A549 (cell line): ENCODE data around the gene MOCS1. TPM values are rescaled to one million over a fixed set of nuclear protein-coding genes. Genes with fewer than 3 reads are reported as not detected.

Experiments used
- ATAC-seq, 2 experiments: fragments of 200-7000 bp in 1 of 2; fragments of >200 bp in 1 of 2; cut with Nextera tagmentation in 1 of 2; cut with Tn5 transposase in 1 of 2; 3 replicates each; pipeline versions ENCODE4 v1.8.0 to v1.9.1; 2018 to 2020; ENCODE audit warnings: mild to moderate bottlenecking in 1 of 2, moderate library complexity in 1 of 2
- CTCF ChIA-PET: fragments of 300-600 bp; sonication (Branson Sonifier 250); formaldehyde crosslinking; extraction: SDS; loops from one replicate; lab custom pipeline; 2021; ENCODE audit warnings: antibody characterized with exemption, inconsistent platforms; lab: Yijun Ruan, JAX
- POLR2A ChIA-PET: fragments of 350-600 bp; formaldehyde crosslinking; extraction: SDS; loops from one replicate; lab custom pipeline; 2021; ENCODE audit warnings: antibody characterized with exemption, inconsistent platforms; lab: Yijun Ruan, JAX
- DNase-seq, 2 experiments: peaks; one replicate each; pipeline versions ENCODE4 v3.0.0 to v3.0.0-alpha.2; 2011 to 2016; ENCODE audit warnings: low read depth in 1 of 2, low spot score in 1 of 2
- FAIRE-seq: peaks from 2 replicates; lab custom pipeline; 2011; peaks lifted over from hg19 to GRCh38; lab: Jason Lieb, UNC
- H3K27ac ChIP-seq, 2 experiments: fragments of >200 bp; sonication (Bioruptor Twin); formaldehyde crosslinking; 3 replicates each; pipeline ENCODE4 v1.5.1; 2016 to 2017
- H3K4me1 ChIP-seq: fragments of >200 bp; sonication (Bioruptor Twin); formaldehyde crosslinking; 3 replicates; pipeline ENCODE4 v1.6.1; 2016
- H3K4me2 ChIP-seq: fragments of >200 bp; sonication (Bioruptor Twin); formaldehyde crosslinking; 3 replicates; pipeline ENCODE4 v1.6.1; 2016
- H3K4me3 ChIP-seq: fragments of >200 bp; sonication (Bioruptor Twin); formaldehyde crosslinking; 3 replicates; pipeline ENCODE4 v1.5.1; 2016
- H3K9me3 ChIP-seq: fragments of >200 bp; sonication (Bioruptor Twin); formaldehyde crosslinking; 3 replicates; pipeline ENCODE4 v1.6.1; 2016
- CBX2 ChIP-seq: fragments of 200-600 bp; sonication (generic); IDR thresholded peaks from 2 replicates; pipeline ENCODE4 v1.6.1; 2016; ENCODE audit warnings: low read depth, mild to moderate bottlenecking, borderline replicate concordance
- CEBPB ChIP-seq, 2 experiments: fragments of >200 bp in 1 of 2; sonication (Bioruptor Twin) in 1 of 2; formaldehyde crosslinking in 1 of 2; IDR thresholded peaks; 2 replicates each; pipeline ENCODE4 v1.6.1; 2012 to 2016
- CHD4 ChIP-seq: fragments of 200-600 bp; sonication (generic); IDR thresholded peaks from 2 replicates; pipeline ENCODE4 v1.6.1; 2016; ENCODE audit warnings: antibody characterized with exemption, mild to moderate bottlenecking, borderline replicate concordance
- ESRRA ChIP-seq: fragments of 150-350 bp; IDR thresholded peaks from 2 replicates; pipeline ENCODE4 v1.6.1; 2014; ENCODE audit warnings: mild to moderate bottlenecking, low read length, borderline replicate concordance
- FOSB ChIP-seq: fragments of 250-450 bp; sonication (Bioruptor Pico); IDR thresholded peaks from 2 replicates; pipeline ENCODE4 v1.5.0; 2020; ENCODE audit warnings: mild to moderate bottlenecking, moderate library complexity
- FOXS1 ChIP-seq: fragments of 250-450 bp; sonication (Bioruptor Pico); IDR thresholded peaks from 2 replicates; pipeline ENCODE4 v1.5.0; 2020; ENCODE audit warnings: mild to moderate bottlenecking, moderate library complexity
- HDAC2 ChIP-seq: fragments of 200-600 bp; sonication (generic); IDR thresholded peaks from 2 replicates; pipeline ENCODE4 v1.6.1; 2016
- HEYL ChIP-seq: fragments of 250-450 bp; sonication (Bioruptor Pico); IDR thresholded peaks from 2 replicates; pipeline ENCODE4 v1.8.0; 2021; ENCODE audit warnings: mild to moderate bottlenecking, moderate library complexity
- HOXA7 ChIP-seq: fragments of 250-450 bp; sonication (Bioruptor Pico); IDR thresholded peaks from 2 replicates; pipeline ENCODE4 v1.5.0; 2020; ENCODE audit warnings: mild to moderate bottlenecking, moderate library complexity
- HOXB13 ChIP-seq: fragments of 250-450 bp; sonication (Bioruptor Pico); IDR thresholded peaks from 2 replicates; pipeline ENCODE4 v1.5.0; 2020; ENCODE audit warnings: low read depth, mild to moderate bottlenecking, moderate library complexity
- HOXB5 ChIP-seq: fragments of 250-450 bp; sonication (Bioruptor Pico); IDR thresholded peaks from 2 replicates; pipeline ENCODE4 v1.5.0; 2020; ENCODE audit warnings: mild to moderate bottlenecking, moderate library complexity
- KDM1A ChIP-seq: fragments of 200-600 bp; sonication (generic); IDR thresholded peaks from 2 replicates; pipeline ENCODE4 v1.6.1; 2016; ENCODE audit warnings: low read depth, mild to moderate bottlenecking
- MAFK ChIP-seq: fragments of 450-650 bp; IDR thresholded peaks from 2 replicates; pipeline ENCODE4 v1.6.1; 2014; ENCODE audit not compliant: partially characterized antibody
- NPAS2 ChIP-seq: fragments of 250-450 bp; sonication (Bioruptor Pico); IDR thresholded peaks from 2 replicates; pipeline ENCODE4 v1.8.0; 2022; ENCODE audit warnings: mild to moderate bottlenecking, moderate library complexity, borderline replicate concordance
- NR3C1 ChIP-seq: fragments of >200 bp; sonication (Bioruptor Twin); formaldehyde crosslinking; IDR thresholded peaks from 3 replicates; pipeline ENCODE4 v1.6.1; 2017
- RARB ChIP-seq: fragments of 250-450 bp; sonication (Bioruptor Pico); IDR thresholded peaks from 2 replicates; pipeline ENCODE4 v1.8.0; 2021; ENCODE audit warnings: mild to moderate bottlenecking, moderate library complexity
- RCOR1 ChIP-seq: fragments of 150-350 bp; IDR thresholded peaks from 2 replicates; pipeline ENCODE4 v1.6.1; 2014; ENCODE audit warnings: antibody characterized with exemption, low read length, low read depth
- RFX5 ChIP-seq: fragments of 450-650 bp; IDR thresholded peaks from 2 replicates; pipeline ENCODE4 v1.7.1; 2014; ENCODE audit warnings: antibody characterized with exemption, mild to moderate bottlenecking, moderate library complexity
- SMC3 ChIP-seq: fragments of >200 bp; sonication (Bioruptor Twin); formaldehyde crosslinking; IDR thresholded peaks from 3 replicates; pipeline ENCODE4 v1.6.1; 2018; ENCODE audit warnings: inconsistent platforms
- SREBF2 ChIP-seq: fragments of 450-650 bp; IDR thresholded peaks from 2 replicates; pipeline ENCODE4 v1.6.1; 2014; ENCODE audit warnings: mild to moderate bottlenecking, moderate library complexity
- ZC3H11A ChIP-seq: fragments of 450-650 bp; IDR thresholded peaks from 2 replicates; pipeline ENCODE4 v1.6.1; 2014; ENCODE audit warnings: antibody characterized with exemption, mild to moderate bottlenecking
- WGBS: methylation state at CpG from one replicate; pipeline ENCODE4 v1.1.6; 2017; ENCODE audit errors: missing lambda C conversion rate; 5-methylcytosine and 5-hydroxymethylcytosine counted together
- polyA plus RNA-seq, 4 experiments: library from polyadenylated mRNA; depleted of rRNA in 3 of 4; stranded (reverse); fragments of >200 nt; fragmentation: RNase III in 1 of 4; extraction: RNeasy Plus Mini Kit Qiagen cat#74134 plus additional on column Dnase treatment in 1 of 4; gene quantifications; 2 replicates in 3 of 4; 3 replicates in 1 of 4; pipeline ENCODE4 v1.2.3, GENCODE V29; 2011 to 2017
- TF ChIP-seq, protein P1 (sequence below): fragments of >200 bp; sonication (Bioruptor Twin); formaldehyde crosslinking; IDR thresholded peaks from 2 replicates; pipeline ENCODE4 v1.6.1; 2016
- TF ChIP-seq, protein P2 (sequence below): IDR thresholded peaks from 2 replicates; pipeline ENCODE4 v1.6.1; 2012; ENCODE audit warnings: low read depth, borderline replicate concordance
- TF ChIP-seq, protein P3 (sequence below): fragments of >200 bp; sonication (Bioruptor Twin); formaldehyde crosslinking; IDR thresholded peaks from 3 replicates; pipeline ENCODE4 v1.5.1; 2016
- TF ChIP-seq, protein P4 (sequence below): IDR thresholded peaks from 2 replicates; pipeline ENCODE4 v1.6.1; 2012
- TF ChIP-seq, protein P5 (sequence below): fragments of 450-650 bp; IDR thresholded peaks from 2 replicates; pipeline ENCODE4 v1.6.1; 2014; ENCODE audit warnings: antibody characterized with exemption
- TF ChIP-seq, protein P6 (sequence below): IDR thresholded peaks from 2 replicates; pipeline ENCODE4 v1.6.1; 2012

MOCS1 gene
- polyA plus RNA-seq, 2 of the 4 experiments (the other 2 are of a cell fraction): 0.68 to 1.8 TPM

DNA sequence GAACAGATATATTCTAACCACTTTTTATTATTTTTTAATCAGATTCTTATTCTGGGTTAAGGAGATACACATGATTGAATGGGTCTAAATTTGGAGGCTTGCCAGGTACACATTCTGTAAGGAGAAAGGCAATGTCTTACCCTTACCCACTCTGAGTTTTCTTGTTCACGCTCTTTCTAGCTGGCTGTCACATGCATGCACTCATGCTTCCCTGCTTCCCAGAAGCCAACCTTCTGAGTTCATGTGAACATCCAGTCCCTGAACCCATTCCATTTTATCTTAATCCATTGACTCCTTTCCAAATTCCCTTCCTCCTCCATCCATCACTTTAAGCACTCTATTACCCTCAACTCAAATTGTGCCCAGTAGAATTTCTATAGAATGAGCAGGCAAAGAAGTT is 17.5 kb upstream of the MOCS1 start (continued):
- TF ChIP-seq, protein P1, sequence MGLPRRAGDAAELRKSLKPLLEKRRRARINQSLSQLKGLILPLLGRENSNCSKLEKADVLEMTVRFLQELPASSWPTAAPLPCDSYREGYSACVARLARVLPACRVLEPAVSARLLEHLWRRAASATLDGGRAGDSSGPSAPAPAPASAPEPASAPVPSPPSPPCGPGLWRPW: no peak

DNA sequence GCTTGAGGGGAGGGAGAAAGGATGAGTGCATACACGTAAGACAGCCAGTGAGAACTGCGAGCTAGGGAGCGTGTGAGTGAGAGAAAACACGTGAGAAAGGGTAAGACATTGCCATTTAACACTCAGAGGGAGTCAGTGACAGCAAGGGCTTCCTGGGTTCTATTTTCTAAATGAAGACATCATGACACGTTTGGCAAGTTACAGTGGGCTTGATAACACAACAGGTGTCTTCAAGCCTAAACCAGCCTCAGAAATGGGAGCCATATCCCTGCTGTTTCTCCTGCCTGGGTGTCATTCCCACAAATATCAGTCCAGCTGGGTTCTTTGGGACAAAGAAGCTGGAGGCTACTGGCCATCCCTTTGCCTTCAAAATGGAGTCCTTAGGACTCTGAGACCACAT is 16.9 kb upstream of the MOCS1 start:
- no peak overlapping the region for H3K4me2 ChIP-seq
- no peaks in the 10 kb centered on the region for H3K9me3 ChIP-seq
- TF ChIP-seq ESRRA (no peak), SMC3 (no peak), HOXA7 (no peak), HEYL (no peak), CHD4 (no peak), NR3C1 (no peak), RCOR1 (no peak), HDAC2 (no peak)
- TF ChIP-seq, protein P1: no peak
- ATAC-seq: no peak
- POLR2A ChIA-PET: no interaction called here
- no peak for FAIRE-seq
- no peak overlapping the region for H3K27ac ChIP-seq
- H3K4me1 ChIP-seq: no peaks in the 10 kb centered on the region
- under 1% methylated on average over 5 of the region's 5 CpGs for WGBS
- CTCF ChIA-PET: no interaction called here
- H3K4me3 ChIP-seq: no peak overlapping the region
- DNase-seq: no peak

DNA sequence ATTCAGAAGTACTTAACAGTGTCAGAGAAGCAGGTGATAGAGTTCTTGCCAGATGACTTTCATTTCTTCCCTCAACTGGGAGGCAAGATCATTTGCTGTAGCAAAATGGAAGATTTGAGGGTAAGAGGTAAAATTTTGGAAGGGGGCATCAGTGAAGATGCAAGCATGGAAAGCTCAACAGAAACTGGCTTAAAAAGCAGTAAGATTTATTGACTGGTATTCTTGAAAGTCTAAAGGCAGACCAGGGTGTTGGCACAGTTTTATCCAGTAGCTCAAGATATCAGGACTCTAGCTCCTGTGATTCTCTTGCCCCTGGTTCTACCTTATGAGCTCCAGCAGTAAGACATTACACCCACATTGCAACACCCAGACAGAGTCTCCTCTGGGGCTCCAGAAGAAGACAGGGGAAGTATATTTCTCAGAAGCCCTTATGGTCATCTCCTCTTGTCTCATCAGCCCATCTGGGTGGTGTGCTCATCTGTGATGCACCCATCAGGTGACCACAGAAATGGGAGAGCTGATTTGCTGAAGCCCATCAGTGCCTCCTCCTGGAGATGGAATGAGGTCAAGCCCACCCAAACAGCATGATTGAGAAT is 16.0 kb upstream of the MOCS1 start:
- TF ChIP-seq, protein P2, sequence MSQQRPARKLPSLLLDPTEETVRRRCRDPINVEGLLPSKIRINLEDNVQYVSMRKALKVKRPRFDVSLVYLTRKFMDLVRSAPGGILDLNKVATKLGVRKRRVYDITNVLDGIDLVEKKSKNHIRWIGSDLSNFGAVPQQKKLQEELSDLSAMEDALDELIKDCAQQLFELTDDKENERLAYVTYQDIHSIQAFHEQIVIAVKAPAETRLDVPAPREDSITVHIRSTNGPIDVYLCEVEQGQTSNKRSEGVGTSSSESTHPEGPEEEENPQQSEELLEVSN: no peak
- TF ChIP-seq RARB (CRISPR knock-in tag): no peak
- TF ChIP-seq SREBF2: no peak
- TF ChIP-seq, protein P3, sequence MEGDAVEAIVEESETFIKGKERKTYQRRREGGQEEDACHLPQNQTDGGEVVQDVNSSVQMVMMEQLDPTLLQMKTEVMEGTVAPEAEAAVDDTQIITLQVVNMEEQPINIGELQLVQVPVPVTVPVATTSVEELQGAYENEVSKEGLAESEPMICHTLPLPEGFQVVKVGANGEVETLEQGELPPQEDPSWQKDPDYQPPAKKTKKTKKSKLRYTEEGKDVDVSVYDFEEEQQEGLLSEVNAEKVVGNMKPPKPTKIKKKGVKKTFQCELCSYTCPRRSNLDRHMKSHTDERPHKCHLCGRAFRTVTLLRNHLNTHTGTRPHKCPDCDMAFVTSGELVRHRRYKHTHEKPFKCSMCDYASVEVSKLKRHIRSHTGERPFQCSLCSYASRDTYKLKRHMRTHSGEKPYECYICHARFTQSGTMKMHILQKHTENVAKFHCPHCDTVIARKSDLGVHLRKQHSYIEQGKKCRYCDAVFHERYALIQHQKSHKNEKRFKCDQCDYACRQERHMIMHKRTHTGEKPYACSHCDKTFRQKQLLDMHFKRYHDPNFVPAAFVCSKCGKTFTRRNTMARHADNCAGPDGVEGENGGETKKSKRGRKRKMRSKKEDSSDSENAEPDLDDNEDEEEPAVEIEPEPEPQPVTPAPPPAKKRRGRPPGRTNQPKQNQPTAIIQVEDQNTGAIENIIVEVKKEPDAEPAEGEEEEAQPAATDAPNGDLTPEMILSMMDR: no peak
- no peak for TF ChIP-seq CEBPB (IDR thresholded peaks at IDR 0.05)
- TF ChIP-seq FOSB (CRISPR knock-in tag): no peak
- TF ChIP-seq HOXB5: no peak
- no peak for TF ChIP-seq NPAS2
- FAIRE-seq (no peak), DNase-seq (no peak), ATAC-seq (no peak)
- no peak overlapping the region for H3K4me3 ChIP-seq
- no peak overlapping the region for H3K27ac ChIP-seq
- CTCF ChIA-PET: interaction anchor here (1.4 kb wide), 1 partner anchor 11 kb away, joined by 4 read pairs; no protein-coding TSS in a partner anchor
- no peaks in the 10 kb centered on the region for H3K9me3 ChIP-seq
- POLR2A ChIA-PET: no interaction called here
- H3K4me2 ChIP-seq: no peak overlapping the region
- H3K4me1 ChIP-seq: no peaks in the 10 kb centered on the region

DNA sequence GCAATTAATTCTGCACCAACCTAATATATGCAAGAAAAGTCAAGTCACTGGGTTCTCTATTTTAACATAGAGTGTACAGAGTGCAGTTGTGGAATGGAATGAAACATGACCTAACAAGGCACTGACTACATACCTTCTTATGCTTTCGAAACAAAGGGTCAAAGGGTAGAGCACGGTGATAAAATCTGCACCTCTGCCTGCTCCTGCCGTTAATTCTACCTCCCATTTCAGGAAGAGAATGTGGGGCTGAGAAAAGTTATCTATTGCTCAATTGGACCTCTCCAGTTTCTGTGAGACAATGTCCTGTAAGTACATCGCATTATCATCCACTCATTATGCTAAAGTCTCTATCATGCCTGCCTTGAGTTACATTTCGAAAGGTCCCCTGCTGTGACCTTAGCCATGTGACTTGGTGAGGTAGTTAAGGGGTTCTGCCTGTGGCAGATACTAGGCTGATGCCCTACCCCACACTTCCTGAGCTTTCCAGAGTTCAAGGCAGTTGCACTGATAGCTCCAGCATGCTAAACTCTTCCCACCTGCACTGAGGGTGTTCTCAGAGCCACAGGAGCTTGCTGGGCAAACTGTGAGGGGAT is 14.0 kb upstream of the MOCS1 start:
- FAIRE-seq (no peak), ATAC-seq (no peak)
- POLR2A ChIA-PET: no interaction called here
- TF ChIP-seq, protein P4, sequence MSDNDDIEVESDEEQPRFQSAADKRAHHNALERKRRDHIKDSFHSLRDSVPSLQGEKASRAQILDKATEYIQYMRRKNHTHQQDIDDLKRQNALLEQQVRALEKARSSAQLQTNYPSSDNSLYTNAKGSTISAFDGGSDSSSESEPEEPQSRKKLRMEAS: no peak
- TF ChIP-seq, protein P5, sequence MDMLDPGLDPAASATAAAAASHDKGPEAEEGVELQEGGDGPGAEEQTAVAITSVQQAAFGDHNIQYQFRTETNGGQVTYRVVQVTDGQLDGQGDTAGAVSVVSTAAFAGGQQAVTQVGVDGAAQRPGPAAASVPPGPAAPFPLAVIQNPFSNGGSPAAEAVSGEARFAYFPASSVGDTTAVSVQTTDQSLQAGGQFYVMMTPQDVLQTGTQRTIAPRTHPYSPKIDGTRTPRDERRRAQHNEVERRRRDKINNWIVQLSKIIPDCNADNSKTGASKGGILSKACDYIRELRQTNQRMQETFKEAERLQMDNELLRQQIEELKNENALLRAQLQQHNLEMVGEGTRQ: no peak
- no peak for TF ChIP-seq CEBPB (IDR thresholded peaks at IDR 0.05)
- TF ChIP-seq FOXS1: no peak
- no peak for TF ChIP-seq SMC3
- TF ChIP-seq RCOR1: no peak
- TF ChIP-seq, protein P2: no peak
- TF ChIP-seq RFX5: no peak
- no peak for TF ChIP-seq CBX2
- TF ChIP-seq, protein P6, sequence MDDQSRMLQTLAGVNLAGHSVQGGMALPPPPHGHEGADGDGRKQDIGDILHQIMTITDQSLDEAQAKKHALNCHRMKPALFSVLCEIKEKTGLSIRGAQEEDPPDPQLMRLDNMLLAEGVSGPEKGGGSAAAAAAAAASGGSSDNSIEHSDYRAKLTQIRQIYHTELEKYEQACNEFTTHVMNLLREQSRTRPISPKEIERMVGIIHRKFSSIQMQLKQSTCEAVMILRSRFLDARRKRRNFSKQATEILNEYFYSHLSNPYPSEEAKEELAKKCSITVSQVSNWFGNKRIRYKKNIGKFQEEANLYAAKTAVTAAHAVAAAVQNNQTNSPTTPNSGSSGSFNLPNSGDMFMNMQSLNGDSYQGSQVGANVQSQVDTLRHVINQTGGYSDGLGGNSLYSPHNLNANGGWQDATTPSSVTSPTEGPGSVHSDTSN: no peak
- no peak for TF ChIP-seq HOXB13 (CRISPR knock-in tag)
- TF ChIP-seq KDM1A: no peak
- TF ChIP-seq HOXA7: no peak
- TF ChIP-seq ZC3H11A: no peak
- TF ChIP-seq HEYL: no peak
- TF ChIP-seq MAFK: no peak

More for the DNA sequence above, 14.0 kb upstream of the MOCS1 start:
- Histone ChIP-seq H3K4me3 (no peak overlapping the region), H3K9me3 (no peaks in the 10 kb centered on the region), H3K27ac (no peak overlapping the region), H3K4me1 (no peaks in the 10 kb centered on the region), H3K4me2 (no peak overlapping the region)
- CTCF ChIA-PET: no interaction called here
- no peak for DNase-seq
- WGBS: 2% methylated on average over 5 of the region's 5 CpGs
